Hematopoietic multipotent progenitor cell treated with erythropoietin and hydrocortisone succinate and interleukin-3 and kit ligand, for 8 days (in vitro differentiated cells): Measurements from ENCODE around the gene UNC45B.
"Not testable (repeated sequence)": the region's sequence is repeated elsewhere in the genome, so short reads cannot be mapped to it uniquely, and the experiment has no call there.

Source experiments
- DNase-seq: peaks from one replicate; pipeline ENCODE4 v3.0.0-alpha.2; 2015

Gene UNC45B

GRCh38 chr17:35141681-35142466 lies 5.7 kb upstream of the UNC45B start, which contains the start of gene NLE1:
Gene NLE1 (minus strand): TSS chr17:35142303. CDS start chr17:35142275, 28 bp downstream.
- DNase-seq: peak; percentile 77

DNA sequence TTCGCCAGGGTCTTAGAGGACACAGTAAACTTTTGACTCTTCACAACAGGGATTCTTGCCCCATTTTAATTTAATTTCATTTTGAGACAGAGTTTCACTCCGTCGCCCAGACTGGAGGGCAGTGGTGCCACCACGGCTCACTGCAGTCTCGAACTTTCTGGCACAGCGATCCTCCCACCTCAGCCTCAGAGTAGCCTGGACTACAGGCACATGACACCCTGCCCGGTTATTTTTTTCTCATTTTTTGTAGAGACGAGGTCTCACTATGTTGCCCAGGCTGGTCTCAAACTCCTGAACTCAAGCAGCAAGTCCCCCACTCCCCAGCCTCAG lies 5.2 kb upstream of the UNC45B start:
- no peak for DNase-seq

GRCh38 chr17:35144840-35145239 lies 2.8 kb upstream of the UNC45B start:
- no peak for DNase-seq

- DNase-seq: no peak
Measured at GRCh38 chr17:35146214-35146833, 1.3 kb upstream of the UNC45B start.

DNA sequence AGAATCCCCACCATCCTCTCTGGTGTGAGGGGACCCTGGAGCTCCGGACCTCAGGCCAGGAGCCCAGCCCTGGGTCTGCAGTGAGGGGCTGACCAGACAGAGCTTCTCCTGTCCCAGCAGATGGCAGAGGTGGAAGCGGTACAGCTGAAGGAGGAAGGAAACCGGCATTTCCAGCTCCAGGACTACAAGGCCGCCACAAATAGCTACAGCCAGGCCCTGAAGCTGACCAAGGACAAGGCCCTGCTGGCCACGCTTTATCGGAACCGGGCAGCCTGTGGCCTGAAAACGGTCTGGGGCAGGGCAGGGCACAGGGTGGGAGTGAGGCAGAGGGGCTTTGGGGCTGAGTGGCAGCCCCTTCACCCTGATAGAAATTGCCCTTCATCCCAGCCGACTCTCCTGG lies 527 bp downstream of the UNC45B start:
- DNase-seq: no peak

DNA sequence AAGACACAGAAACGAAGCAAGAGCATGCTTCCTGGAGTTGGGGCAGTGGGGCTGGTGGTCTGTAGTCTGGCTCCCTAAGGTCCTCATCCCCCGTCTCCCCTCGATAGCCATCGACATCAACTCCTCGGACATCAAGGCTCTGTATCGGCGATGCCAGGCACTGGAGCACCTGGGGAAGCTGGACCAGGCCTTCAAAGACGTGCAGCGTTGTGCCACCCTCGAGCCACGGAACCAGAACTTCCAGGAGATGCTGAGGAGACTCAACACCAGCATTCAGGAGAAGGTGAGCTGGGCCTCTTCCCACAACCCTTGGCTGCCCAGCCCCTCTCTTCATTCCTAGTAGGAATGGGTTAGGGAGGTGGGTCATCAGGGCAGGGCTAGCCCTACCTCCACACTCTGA lies 2.3 kb downstream of the UNC45B start:
- DNase-seq: no peak

GRCh38 chr17:35151080-35151479 lies 3.5 kb downstream of the UNC45B start:
- DNase-seq: not testable (repeated sequence)

GRCh38 chr17:35152421-35153140 lies 5.0 kb downstream of the UNC45B start:
- DNase-seq: no peak

GRCh38 chr17:35154196-35155165 lies 6.9 kb downstream of the UNC45B start:
- DNase-seq: no peak

DNA sequence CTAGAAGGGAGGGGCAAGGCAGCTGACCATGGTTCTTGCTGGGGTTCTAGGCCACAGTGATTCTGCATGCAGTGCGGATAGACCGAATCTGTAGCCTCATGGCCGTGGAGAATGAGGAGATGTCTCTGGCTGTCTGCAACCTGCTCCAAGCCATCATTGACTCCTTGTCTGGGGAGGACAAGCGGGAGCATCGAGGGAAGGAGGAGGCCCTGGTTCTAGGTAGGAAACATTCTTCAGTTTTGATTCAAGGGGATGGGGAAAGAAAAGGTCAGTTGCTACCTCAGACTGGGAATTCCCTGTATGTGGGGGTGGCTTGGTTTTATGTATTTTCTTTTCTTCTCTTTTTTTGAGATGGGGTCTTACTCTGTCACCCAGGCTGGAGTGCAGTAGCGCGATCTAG lies 7.6 kb downstream of the UNC45B start:
- DNase-seq: no peak

GRCh38 chr17:35159940-35160339 lies 12.3 kb downstream of the UNC45B start:
- no peak for DNase-seq

GRCh38 chr17:35160354-35161201 lies 13.0 kb downstream of the UNC45B start:
- DNase-seq: no peak

- peak; percentile 27 for DNase-seq
Measured at GRCh38 chr17:35161281-35161761, 13.7 kb downstream of the UNC45B start.

- DNase-seq: no peak
Measured at GRCh38 chr17:35162755-35163154, 15.1 kb downstream of the UNC45B start.

DNA sequence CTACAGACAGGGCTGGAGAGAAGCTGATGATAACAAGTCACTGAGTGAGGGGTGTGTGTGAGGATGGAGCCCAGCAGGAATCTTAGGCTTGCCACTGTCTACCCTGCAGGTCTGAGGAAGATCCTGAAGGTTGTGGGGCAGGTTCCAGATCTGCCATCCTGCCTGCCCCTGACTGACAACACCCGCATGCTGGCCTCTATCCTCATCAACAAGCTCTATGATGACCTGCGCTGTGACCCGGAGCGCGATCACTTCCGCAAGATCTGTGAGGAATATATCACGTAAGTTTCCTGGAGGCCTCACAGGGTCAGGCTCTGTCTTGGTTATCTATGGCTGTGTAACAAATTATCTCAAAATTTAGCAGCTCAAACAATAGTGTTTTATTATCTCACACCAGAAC lies 16.3 kb downstream of the UNC45B start:
- DNase-seq: no peak

DNA sequence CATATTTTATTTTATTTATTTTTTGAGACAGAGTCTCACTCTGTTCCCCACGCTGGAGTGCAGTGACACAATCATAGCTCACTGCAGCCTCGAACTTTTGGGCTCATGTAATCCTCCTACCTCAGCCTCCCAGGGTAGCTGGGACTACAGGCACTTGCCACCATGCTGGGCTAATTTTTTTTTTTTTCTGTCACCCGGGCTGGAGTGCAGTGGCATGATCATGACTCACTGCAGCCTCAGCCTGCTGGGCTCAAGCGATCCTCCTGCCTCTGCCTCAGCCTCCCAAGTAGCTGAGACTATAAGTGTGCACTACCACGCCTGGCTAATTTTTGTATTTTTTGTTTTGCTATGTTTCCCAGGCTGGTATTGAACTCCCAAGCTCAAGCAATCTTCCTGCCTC lies 17.1 kb downstream of the UNC45B start:
- no peak for DNase-seq

GRCh38 chr17:35166526-35166925 lies 18.9 kb downstream of the UNC45B start:
- no peak for DNase-seq

- no peak for DNase-seq
Measured at GRCh38 chr17:35167046-35167445, 19.4 kb downstream of the UNC45B start.

GRCh38 chr17:35167666-35168065 lies 20.0 kb downstream of the UNC45B start:
- no peak for DNase-seq

DNA sequence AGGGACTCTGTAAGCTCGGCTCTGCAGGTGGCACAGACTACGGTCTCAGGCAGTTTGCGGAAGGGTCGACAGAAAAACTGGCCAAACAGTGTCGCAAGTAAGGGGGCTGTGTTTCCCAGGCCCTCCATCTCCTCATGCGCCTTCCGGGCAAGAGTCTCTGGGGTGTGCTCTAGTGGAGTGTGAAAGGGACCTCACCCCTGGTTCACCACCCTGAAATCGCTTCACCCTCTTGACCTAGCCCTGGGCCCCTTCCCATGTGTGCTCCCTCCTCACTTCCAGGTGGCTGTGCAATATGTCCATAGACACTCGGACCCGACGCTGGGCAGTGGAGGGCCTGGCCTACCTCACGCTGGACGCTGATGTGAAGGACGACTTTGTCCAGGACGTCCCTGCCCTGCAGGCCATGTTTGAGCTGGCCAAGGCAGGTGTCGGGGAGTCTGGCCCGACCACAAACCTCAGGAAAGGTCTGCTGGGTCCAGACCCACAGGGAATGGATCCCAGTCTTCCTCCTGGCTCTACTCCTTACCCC lies 22.3 kb downstream of the UNC45B start:
- DNase-seq: no peak
